ENCODE results near the gene PPIF. TPM values are rescaled to one million over a fixed set of nuclear protein-coding genes. Genes with fewer than 3 reads are reported as not detected.

The PPIF gene
- total and polyA plus RNA-seq, 4 donors: 21.7 to 96.8 (median 39.9) TPM

DNA sequence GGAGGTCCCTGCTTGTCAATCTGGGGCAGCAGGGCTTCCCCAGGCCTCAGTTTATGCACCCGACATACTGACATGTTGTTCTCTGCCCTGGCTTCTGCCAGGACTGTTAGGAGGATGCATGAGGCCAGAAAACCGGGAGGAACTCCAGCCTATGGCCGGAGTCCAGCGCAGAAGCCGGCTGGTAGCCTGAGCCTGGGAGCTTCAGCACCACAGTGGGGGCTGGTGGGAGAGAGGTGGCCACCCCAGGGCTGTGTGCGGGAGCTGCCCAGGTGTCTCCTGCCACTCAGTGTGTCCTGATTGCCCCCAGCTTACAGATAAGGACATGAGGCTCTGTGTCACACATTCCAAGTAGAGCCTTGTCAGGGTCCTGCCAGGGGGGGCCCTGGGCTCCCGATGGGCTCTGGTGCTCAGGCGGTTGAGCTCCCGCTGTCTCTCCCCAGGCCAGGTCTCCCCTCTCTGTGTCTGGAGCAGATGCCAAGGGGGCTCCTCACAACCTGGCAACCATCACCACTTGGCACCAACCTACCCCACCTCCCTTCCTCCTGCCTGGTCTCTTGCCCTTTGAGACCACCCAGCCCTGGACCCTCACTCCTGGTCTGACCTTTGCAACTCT lies 32.3 kb downstream of the PPIF start:
- DNase-seq (peak; percentile 50 to 68 (median 64)), ATAC-seq (ENCODE audit: insufficient read depth, low FRiP score) (no peak)
- H3K4me3 ChIP-seq: no peak overlapping the region
- H3K27ac ChIP-seq (ENCODE audit: low read depth in 1 of 2, low read length in 1 of 2): peak overlapping the region in 1 of 2 donors; percentile 90
- H3K9me3 ChIP-seq (ENCODE audit: control insufficient read depth in 4 of 4, insufficient read depth in 3 of 4, low read length in 3 of 4): no peaks in the 10 kb centered on the region
- H3K36me3 ChIP-seq (ENCODE audit: control insufficient read depth in 4 of 4, insufficient read depth in 4 of 4, low read length in 4 of 4): peaks cover 0 to 4% (median 1%) of the 10 kb centered on the region in 4 donors
- no peaks in the 10 kb centered on the region for H3K27me3 ChIP-seq (ENCODE audit: control insufficient read depth in 3 of 3, insufficient read depth in 3 of 3, low read length in 2 of 3)
- TF ChIP-seq, protein P1, sequence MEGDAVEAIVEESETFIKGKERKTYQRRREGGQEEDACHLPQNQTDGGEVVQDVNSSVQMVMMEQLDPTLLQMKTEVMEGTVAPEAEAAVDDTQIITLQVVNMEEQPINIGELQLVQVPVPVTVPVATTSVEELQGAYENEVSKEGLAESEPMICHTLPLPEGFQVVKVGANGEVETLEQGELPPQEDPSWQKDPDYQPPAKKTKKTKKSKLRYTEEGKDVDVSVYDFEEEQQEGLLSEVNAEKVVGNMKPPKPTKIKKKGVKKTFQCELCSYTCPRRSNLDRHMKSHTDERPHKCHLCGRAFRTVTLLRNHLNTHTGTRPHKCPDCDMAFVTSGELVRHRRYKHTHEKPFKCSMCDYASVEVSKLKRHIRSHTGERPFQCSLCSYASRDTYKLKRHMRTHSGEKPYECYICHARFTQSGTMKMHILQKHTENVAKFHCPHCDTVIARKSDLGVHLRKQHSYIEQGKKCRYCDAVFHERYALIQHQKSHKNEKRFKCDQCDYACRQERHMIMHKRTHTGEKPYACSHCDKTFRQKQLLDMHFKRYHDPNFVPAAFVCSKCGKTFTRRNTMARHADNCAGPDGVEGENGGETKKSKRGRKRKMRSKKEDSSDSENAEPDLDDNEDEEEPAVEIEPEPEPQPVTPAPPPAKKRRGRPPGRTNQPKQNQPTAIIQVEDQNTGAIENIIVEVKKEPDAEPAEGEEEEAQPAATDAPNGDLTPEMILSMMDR (IDR thresholded peaks at IDR 0.05; ENCODE audit: control extremely low read depth, extremely low read depth): no peak
- 67 to 81% methylated on average over 9 of the region's 9 CpGs for WGBS, 2 donors
- H3K4me1 ChIP-seq (ENCODE audit: control insufficient read depth in 5 of 5, insufficient read depth in 5 of 5, low read length in 5 of 5): peaks cover 14 to 43% (median 20%) of the 10 kb centered on the region in 5 donors
- H3K9ac ChIP-seq (ENCODE audit: insufficient read depth in 1 of 2, low read length in 2 of 2): no peak overlapping the region

- no peak for ATAC-seq (ENCODE audit: insufficient read depth, low FRiP score)
- TF ChIP-seq, protein P1 (IDR thresholded peaks at IDR 0.05; ENCODE audit: control extremely low read depth, extremely low read depth): no peak
- peak; percentile 73 to 90 (median 81) for DNase-seq
- Histone ChIP-seq H3K4me3 (no peak overlapping the region), H3K27me3 (ENCODE audit: control insufficient read depth in 3 of 3, insufficient read depth in 3 of 3, low read length in 2 of 3) (no peaks in the 10 kb centered on the region), H3K9ac (ENCODE audit: insufficient read depth in 1 of 2, low read length in 2 of 2) (no peak overlapping the region), H3K36me3 (ENCODE audit: control insufficient read depth in 4 of 4, insufficient read depth in 4 of 4, low read length in 4 of 4) (peaks cover 0 to 4% (median 1%) of the 10 kb centered on the region in 4 donors), H3K9me3 (ENCODE audit: control insufficient read depth in 4 of 4, insufficient read depth in 3 of 4, low read length in 3 of 4) (no peaks in the 10 kb centered on the region), H3K27ac (ENCODE audit: low read depth in 1 of 2, low read length in 1 of 2) (peak overlapping the region in 1 of 2 donors; percentile 90), H3K4me1 (ENCODE audit: control insufficient read depth in 5 of 5, insufficient read depth in 5 of 5, low read length in 5 of 5) (peaks cover 13 to 43% (median 20%) of the 10 kb centered on the region in 5 donors)
- 63 to 77% methylated on average over 14 of the region's 14 CpGs for WGBS, 2 donors
Measured at GRCh38 chr10:79380125-79380945, 33.1 kb downstream of the PPIF start.

DNA sequence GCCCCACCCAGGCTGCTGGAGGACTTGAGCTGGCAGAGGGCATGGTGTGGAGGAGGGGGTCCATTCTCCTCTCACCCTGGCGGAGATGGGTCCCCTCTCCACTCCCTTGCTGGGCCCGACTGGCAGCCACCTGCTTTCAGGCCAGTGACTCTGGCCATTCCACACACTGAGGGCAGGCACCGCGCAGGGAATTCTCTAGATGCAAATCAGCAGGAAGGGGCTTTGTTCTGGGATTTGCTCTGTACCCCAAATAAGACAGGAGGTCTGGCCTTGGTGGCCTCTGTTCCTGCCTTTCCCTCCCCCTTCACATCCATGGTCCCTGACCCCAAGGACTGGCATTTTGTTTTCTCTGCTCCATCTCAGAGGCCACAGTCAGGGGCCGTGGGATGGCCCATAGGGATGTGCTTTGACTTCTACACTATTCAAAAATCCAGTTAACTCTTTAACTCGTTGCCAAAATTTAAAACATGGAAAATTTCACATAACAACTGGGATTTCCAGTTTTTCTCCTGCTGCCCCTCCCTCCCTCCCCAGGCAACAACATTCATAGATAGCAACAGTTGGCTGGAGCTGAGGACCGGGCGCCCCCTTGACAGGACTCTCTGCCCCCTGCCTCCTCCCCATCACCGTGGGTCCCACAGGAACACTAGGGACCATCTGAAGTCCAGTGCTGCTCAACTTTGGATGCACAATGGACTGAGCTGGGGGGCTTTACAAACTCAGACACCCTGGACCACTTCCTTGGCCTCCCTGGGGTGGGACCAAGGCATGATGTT lies 33.9 kb downstream of the PPIF start:
- Histone ChIP-seq H3K27me3 (ENCODE audit: control insufficient read depth in 3 of 3, insufficient read depth in 3 of 3, low read length in 2 of 3) (no peaks in the 10 kb centered on the region), H3K36me3 (ENCODE audit: control insufficient read depth in 4 of 4, insufficient read depth in 4 of 4, low read length in 4 of 4) (peaks cover 0 to 6% (median 2%) of the 10 kb centered on the region in 4 donors), H3K4me3 (no peak overlapping the region), H3K9ac (ENCODE audit: insufficient read depth in 1 of 2, low read length in 2 of 2) (no peak overlapping the region), H3K4me1 (ENCODE audit: control insufficient read depth in 5 of 5, insufficient read depth in 5 of 5, low read length in 5 of 5) (peaks cover 13 to 43% (median 20%) of the 10 kb centered on the region in 5 donors), H3K9me3 (ENCODE audit: control insufficient read depth in 4 of 4, insufficient read depth in 3 of 4, low read length in 3 of 4) (no peaks in the 10 kb centered on the region), H3K27ac (ENCODE audit: low read depth in 1 of 2, low read length in 1 of 2) (peak overlapping the region in 1 of 2 donors; percentile 83)
- peak in 2 of 3 donors; percentile 9 to 43 for DNase-seq
- no peak for ATAC-seq (ENCODE audit: insufficient read depth, low FRiP score)
- 73 to 88% methylated on average over 9 of the region's 9 CpGs for WGBS, 2 donors
- TF ChIP-seq, protein P1 (IDR thresholded peaks at IDR 0.05; ENCODE audit: control extremely low read depth, extremely low read depth): no peak

Measured in lung (tissue), 12 donors.